ENCODE results near the gene TYSND1.

GRCh38 chr10:70148516-70148915 is 2.0 kb upstream of the TYSND1 start:
- TF ChIP-seq CTCF (IDR thresholded peaks at IDR 0.05) (no peak), POLR2A (IDR thresholded peaks at IDR 0.05) (no peak)

Data from body of pancreas (tissue), 4 donors.